ENCODE data around the gene CAMKK2. TPM values are rescaled to one million over a fixed set of nuclear protein-coding genes. Genes with fewer than 3 reads are reported as not detected.

CAMKK2 gene
- total and polyA plus RNA-seq, 9 of the 15 experiments (the other 6 are each of a cell fraction or from before 2014, with no cell fraction given), result 4.3 to 32.0 (median 18.2) TPM

DNA sequence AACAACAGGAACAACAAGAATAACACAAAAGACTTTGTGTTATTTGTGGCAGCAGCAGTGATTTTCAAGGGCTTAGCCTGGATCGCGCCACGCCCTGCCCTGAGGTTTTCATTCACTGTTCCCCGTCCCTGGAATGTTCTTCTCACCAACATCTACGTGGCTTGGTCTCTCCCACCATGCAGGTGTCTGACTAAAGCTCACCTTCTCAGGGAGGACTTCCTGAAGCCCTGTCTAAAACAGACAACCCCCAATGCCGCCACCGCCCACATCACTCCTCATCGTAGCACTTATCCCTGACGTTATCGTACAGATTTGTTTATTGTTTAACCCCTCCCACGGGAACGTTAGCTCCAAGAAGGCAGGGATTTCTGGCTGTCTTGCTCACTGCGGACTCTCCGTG lies 46.1 kb downstream of the CAMKK2 start (continued):
- no peak for TF ChIP-seq CCNT2 (IDR thresholded peaks at IDR 0.05; ENCODE audit: borderline replicate concordance, extremely low read depth, insufficient read length, low read depth, low read length)
- no peak for TF ChIP-seq MEF2A (IDR thresholded peaks at IDR 0.05; ENCODE audit: control insufficient read depth, low read depth, low read length)

- Histone ChIP-seq H3K9me1 (ENCODE audit: control insufficient read depth, insufficient read depth, low read length) (no peaks in the 10 kb centered on the region), H3K4me1 (replicated peaks in 1 of 2; ENCODE audit: control insufficient read depth in 2 of 2, insufficient read depth in 2 of 2, low read length in 2 of 2) (no peaks in the 10 kb centered on the region), H3K4me3 (no peak overlapping the region), H3K36me3 (ENCODE audit: control insufficient read depth, insufficient read depth, low read length) (peaks cover 62% of the 10 kb centered on the region), H2AFZ (ENCODE audit: low read depth, low read length) (no peak overlapping the region), H3K4me2 (ENCODE audit: insufficient read depth, low read length) (no peak overlapping the region), H3K27ac (ENCODE audit: extremely low read depth, low read depth, low read length) (no peak overlapping the region), H4K20me1 (replicated peaks; ENCODE audit: control insufficient read depth, insufficient read depth, low read length) (peaks cover 4% of the 10 kb centered on the region; the same call in 1 of the 2 replicates), H3K79me2 (ENCODE audit: control insufficient read depth, insufficient read depth, low read length) (no peaks in the 10 kb centered on the region), H3K9ac (ENCODE audit: insufficient read depth in 1 of 2, low read depth in 2 of 2, low read length in 2 of 2) (no peak overlapping the region; a peak in 1 of 4 replicates), H3K9me3 (replicated peaks; ENCODE audit: control insufficient read depth, insufficient read depth, low read depth, low read length) (no peaks in the 10 kb centered on the region), H3K27me3 (ENCODE audit: control insufficient read depth in 2 of 2, insufficient read depth in 2 of 2, low read length in 2 of 2) (no peaks in the 10 kb centered on the region)
- POLR2A ChIA-PET, result interaction anchor here (0.6 to 1.5 kb wide), 5 partner anchors 10 to 637 kb away, joined by 3 to 10 read pairs (median 3); no protein-coding TSS in a partner anchor
- DNase-seq (ENCODE audit: extremely low read depth in 1 of 4, low spot score in 3 of 4) (no peak), FAIRE-seq (no peak), ATAC-seq (no peak)
- CTCF ChIA-PET (ENCODE audit: low intra/inter-chr PET ratio), result no interaction called here
- TF ChIP-seq SETDB1 (IDR thresholded peaks at IDR 0.05; ENCODE audit: low read length), result no peak
- TF ChIP-seq POLR2G (IDR thresholded peaks at IDR 0.05; ENCODE audit: low read depth, low read length), result peak; percentile 49; the same call in 1 of the 2 replicates
- no peak for TF ChIP-seq SRSF7 (optimal IDR thresholded peaks at IDR 0.05; ENCODE audit: low read depth, low read length)
- no TSS peak for BruUV-seq (replicated peaks)
- in situ Hi-C loops (cut with MboI) (no loop called here), intact Hi-C loops (cut with micrococcal nuclease) (no loop called here)
- 89% methylated on average over 21 of the region's 22 CpGs for WGBS (ENCODE audit: insufficient coverage, low coverage, missing lambda C conversion rate)
Observed at GRCh38 chr12:121248622-121249021, 47.9 kb downstream of the CAMKK2 start.

Data from K562 (cell line).